ENCODE data around the gene MAGI2.

The MAGI2 gene

DNA sequence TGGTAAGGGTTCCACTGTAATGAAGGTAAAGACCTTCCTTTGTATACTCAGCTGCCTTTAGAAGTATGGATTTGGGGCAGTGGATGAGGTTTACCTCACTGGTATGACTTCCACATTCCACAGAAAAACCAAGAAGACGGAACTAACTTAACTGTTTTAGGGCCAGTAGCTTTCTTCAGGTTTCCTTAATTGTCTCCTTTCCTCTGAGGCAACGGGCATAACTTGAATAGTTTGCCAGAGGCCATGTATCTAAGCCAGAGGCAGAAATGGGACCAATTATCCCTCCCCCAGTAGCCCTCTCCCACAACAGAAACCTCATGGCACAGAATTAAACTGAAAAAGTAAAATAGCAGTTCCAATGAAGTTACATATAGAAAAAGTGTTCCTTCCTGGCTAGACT is 1373.2 kb downstream of the MAGI2 start:
- H3K4me3 ChIP-seq (ENCODE audit: low read depth, low read length) = no peak overlapping the region

DNA sequence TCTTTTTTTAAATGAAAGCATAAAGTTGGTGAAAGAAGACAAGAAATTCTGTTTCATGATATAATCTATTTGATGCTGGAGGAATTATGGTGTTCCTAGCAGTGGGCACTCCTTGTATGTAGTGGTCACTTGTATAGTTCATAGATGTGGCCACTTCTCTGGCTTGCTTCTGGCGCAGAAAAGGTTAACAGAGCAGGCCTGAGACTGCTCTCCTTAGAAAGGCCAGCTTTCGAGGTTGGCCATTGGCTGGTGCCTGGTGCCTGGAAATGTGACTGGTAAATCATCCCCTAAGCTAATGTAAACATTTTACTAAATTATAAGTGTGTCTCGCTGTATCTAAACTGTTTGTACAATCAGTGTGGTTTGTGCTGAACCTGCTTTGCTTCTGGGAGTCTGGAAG is 1378.8 kb downstream of the MAGI2 start:
- H3K4me3 ChIP-seq (ENCODE audit: low read depth, low read length) = no peak overlapping the region

DNA sequence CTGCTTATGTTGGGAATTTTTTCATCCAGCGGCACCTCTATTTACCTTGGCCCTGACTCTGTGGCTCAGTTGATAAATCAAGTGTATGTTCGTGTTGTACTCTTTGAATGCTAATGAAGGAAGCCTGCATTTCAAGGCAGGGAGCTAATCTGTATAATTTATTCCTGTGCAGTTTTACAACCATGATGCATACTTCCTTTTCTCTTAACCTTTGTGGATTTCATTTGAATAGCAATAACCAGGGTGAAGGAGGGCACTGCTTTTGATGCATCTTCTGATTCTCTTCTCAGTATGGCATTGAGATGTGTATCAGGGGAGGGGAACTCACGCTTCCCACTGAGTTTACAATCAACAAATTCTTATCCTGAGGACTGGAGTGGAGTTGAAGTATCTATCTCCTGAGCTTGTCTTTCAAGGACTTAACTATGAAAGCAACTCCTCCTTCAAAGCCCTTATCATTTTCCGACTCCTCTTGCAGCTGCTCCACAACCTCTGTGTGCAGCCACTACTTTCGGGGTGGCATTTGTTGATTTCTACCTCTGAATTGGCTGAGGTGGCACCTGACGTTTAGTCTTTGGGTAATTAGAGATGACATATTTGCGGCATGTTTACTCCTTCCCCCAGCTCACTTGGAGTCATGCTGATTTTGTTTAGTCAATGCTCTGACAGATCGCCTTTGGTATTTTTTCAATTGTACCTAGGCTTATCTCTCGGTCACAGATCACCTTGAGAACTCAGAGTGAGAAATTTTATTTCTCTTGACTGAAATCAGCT is 1379.7 kb downstream of the MAGI2 start:
- no peak overlapping the region for H3K4me3 ChIP-seq (ENCODE audit: low read depth, low read length)

DNA sequence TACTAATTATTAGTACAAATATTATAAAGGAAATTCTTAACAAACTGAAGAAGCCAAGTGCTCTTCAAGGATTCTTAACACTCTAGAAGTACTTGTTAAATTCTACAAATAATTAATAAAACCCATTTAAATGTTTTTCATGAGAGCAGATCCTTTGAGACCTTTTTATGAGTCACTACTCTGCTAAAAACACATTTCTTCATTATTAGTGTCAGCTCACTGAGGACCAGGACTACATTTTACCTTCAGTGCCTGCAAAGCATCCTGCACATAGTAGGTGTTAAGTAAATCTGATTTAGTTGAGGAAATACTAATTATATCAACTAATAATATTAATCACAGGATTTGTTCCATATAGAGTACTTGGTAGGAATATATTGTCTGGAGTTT is 1381.3 kb downstream of the MAGI2 start:
- H3K4me3 ChIP-seq (ENCODE audit: low read depth, low read length) = no peak overlapping the region

DNA sequence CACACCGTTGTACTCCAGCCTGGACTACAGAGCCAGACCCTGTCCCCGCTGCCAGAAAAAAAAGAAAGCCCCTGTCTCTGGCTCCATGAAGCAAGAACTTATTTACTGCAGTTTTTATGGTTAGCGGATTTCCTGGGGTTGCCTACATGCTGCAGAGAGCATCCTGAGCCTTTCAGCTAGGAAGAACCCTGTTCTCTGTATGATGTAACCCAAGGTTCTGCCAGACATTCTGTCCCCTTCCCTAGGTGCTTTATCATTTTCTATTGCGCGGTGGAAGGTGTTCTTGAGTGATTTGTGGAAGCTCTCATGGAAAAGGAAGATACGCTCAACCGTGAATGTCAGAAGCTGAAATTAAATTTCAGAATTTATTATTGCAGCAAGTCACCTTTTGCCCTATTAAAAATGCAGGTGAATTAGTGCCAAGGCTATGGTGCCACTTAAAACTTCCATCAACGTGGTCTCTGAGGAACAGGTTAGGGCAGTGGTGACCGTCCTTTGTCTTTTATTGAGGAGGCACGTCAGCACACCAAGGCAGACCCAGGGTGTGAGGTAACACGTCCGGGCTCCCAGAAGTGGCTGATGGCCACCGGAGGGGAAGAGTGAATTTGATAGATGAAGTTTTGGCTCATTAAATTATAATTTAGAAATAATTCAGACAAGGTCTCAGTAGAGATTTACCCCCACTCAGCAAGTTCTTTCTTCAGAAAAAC is 1381.8 kb downstream of the MAGI2 start:
- H3K4me3 ChIP-seq (ENCODE audit: low read depth, low read length) = no peak overlapping the region

DNA sequence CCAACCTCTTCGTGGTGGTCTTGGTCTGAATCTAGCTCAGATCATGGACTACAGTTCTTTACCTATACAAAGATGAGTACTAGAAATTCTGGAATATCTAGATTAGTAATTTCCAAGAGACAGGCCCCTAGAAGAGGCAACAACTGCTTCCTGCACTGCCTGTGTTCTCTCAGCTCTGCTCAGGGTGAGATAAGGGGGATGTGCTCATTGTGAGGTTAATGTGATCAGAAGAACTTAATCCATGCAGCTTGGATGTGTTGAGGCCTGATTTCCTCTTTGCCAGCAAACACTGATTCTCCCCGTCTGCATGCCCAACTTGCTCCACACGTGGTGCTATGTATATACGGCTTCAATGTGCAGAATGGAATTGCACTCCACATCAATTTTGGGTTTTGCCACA is 1386.9 kb downstream of the MAGI2 start:
- no peak overlapping the region for H3K4me3 ChIP-seq (ENCODE audit: low read depth, low read length)

DNA sequence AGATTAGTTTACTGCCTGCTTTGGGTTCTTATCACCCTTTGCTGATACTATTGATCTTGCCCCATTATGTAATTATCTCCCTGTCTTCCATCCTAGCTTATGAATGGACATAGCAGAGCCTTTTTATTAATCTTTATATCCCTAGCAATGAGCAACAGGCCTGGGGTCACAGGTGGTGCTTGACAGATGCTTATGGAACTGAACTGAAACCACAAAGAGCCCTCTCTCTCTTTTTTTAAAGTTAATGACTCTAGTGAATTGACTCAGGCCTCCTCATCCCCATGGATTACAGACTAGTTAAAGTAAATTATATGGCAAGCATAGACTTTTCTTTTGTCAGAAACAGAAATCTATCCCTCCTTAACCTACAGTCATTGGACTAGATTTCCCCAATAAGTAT is 1389.7 kb downstream of the MAGI2 start:
- H3K4me3 ChIP-seq (ENCODE audit: low read depth, low read length) = no peak overlapping the region

DNA sequence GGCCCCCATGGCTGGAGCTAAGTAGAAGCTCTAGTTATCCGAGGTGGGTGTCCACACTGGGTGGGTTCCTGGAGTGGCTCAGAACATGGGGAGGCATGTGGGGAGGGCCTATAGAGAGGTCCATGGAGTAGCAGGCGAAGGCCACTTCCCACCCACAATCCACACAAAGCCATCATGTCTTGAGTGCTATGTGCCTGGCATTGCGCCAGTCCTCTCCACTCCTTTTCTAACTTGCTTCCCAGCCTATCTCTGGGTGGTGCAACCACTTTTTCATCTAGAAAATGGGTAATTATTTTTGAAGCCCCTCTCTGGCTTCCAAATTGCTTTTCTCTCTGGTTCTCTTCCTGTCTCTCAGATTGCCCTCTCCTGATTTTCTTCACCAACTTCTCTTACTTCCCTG is 1391.3 kb downstream of the MAGI2 start:
- no peak overlapping the region for H3K4me3 ChIP-seq (ENCODE audit: low read depth, low read length)

DNA sequence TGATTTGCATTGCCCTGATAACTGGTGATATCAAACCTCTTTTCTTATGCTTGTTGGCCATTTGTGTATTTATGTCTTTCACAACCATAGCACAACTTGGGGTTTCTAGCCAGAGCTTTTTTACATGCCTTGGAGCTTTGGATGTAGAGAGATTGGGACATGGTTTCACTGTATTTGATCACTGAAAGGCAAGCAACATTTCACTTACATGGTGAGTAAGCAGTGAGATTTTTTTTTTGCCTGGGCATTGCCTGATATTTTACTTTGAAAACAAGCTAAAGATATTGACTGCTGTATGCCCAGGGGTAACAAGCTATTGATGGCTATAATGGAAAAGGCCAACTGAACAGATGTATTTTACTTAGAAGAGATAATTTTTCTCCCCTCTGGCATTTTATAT is 1395.9 kb downstream of the MAGI2 start:
- no peak overlapping the region for H3K4me3 ChIP-seq (ENCODE audit: low read depth, low read length)

DNA sequence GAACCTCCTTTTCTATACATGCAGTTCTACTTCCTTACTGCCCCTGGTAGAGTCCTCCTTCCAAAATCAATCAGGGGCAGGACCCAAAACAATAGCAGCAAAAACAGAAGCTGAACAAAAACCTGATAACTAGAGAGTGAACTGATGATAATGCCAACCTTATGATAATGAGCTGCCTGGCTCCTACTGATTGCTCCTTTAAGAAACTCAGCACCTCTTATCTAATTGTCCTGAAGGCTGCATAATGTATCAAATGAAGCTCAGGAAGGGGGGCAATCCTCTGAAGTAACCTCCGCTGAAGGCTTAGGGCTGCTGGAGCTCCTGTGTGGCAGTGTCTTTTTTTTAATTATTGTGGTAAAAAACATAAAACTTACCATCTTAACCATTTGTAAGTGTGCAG is 1397.9 kb downstream of the MAGI2 start:
- H3K4me3 ChIP-seq (ENCODE audit: low read depth, low read length) = no peak overlapping the region

DNA sequence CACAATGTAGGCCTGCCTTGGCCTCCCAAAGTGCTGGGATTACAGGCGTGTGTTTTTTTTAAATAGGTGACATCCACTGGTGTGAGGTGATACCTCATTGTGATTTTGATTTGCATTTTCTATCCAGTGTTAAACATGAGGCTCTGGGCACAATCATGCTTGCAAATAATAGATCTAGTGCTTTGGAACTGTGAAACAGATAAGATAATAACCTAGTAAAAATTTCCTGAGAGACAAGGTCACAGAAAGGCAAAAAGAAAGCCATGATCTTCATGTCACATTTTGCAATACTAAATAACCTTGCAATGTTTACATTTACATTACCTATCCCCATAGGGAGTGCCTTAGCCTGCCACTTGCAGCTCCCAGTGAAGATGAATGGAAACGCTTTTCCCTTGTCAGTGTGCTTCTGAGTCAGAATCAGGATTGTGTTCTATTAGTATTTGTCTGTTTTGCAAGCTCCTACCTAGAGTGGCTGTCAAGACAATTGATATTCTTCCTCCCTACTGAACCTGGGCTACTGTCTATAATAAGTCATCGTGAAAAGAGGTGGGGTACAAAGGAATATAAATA is 1398.4 kb downstream of the MAGI2 start:
- no peak overlapping the region for H3K4me3 ChIP-seq (ENCODE audit: low read depth, low read length)

DNA sequence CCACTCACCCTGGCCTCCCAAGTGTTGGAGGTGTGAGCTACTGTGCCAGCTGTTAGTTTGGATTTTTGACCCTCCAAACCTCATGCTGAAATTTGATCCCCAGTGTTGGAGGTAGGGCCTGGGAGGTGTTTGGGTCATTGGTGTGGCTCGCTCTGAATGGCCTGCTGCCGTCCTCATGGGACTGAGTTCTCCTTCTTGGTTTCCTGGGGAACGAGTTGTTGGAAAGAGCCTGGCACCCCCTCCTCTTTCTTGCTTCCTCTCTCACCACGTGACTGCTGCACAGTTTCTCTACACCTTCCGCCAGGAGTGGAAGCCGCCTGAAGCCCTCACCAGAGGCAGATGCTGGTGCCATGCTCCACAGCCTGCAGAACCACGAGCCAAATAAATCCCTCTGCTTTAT is 1401.4 kb downstream of the MAGI2 start:
- no peak overlapping the region for H3K4me3 ChIP-seq (ENCODE audit: low read depth, low read length)

DNA sequence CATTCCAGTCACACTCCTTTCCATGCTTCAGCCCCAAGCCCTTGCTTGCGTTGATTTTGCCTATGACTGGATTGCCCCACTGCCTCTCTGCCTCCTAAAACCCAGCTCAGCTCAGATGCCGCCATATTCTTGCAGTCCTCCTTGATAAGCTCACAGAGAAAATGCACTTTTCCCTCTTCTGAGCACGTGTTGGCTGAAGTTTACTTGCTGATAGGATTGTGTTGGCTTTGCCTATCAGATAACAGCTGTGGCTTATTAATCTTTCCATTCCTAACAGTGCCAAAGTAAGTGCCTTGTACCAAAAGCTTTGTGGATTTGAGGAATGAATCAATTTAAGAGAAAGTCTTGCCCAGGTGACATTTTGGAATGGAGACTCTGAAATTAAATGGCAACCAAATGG is 1405.7 kb downstream of the MAGI2 start:
- H3K4me3 ChIP-seq (ENCODE audit: low read depth, low read length) = no peak overlapping the region

DNA sequence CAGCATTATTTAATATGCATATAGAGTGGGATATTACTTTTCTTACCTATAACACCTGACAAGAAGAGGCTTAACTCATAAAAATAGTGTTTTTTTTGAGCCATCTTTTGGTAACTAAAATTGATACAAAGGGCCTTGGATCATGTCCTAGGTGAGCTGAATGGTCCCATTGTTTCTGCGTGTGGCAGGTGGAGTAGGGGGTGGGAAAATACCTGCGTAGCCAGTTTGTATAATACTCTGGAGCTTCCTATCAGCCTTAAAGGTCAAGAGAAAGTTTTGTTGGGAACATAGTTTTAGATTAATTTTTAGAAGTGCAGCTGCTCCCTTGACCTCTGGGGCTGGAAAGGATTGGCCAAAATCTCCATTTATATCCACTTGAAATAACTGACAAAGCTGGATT is 1410.3 kb downstream of the MAGI2 start:
- no peak overlapping the region for H3K4me3 ChIP-seq (ENCODE audit: low read depth, low read length)

DNA sequence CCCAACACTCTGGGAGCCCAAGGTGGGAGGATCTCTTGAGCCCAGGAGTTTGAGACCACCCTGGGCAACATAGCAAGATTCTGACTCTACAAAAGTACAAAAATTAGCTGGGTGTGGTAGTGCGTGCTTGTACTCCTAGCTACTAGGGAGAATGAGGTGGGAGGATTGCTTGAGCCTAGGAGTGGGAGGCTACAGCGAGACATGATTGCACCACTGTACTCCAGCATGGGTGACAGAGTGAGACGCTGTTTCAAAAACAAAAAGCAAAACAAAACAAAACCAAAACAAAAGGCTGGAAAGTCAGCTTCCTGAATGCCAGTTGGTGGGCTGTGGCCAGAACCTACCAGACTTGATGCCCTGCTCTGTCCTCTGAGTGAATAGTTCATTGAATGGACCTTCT is 1412.0 kb downstream of the MAGI2 start:
- H3K4me3 ChIP-seq (ENCODE audit: low read depth, low read length) = no peak overlapping the region

DNA sequence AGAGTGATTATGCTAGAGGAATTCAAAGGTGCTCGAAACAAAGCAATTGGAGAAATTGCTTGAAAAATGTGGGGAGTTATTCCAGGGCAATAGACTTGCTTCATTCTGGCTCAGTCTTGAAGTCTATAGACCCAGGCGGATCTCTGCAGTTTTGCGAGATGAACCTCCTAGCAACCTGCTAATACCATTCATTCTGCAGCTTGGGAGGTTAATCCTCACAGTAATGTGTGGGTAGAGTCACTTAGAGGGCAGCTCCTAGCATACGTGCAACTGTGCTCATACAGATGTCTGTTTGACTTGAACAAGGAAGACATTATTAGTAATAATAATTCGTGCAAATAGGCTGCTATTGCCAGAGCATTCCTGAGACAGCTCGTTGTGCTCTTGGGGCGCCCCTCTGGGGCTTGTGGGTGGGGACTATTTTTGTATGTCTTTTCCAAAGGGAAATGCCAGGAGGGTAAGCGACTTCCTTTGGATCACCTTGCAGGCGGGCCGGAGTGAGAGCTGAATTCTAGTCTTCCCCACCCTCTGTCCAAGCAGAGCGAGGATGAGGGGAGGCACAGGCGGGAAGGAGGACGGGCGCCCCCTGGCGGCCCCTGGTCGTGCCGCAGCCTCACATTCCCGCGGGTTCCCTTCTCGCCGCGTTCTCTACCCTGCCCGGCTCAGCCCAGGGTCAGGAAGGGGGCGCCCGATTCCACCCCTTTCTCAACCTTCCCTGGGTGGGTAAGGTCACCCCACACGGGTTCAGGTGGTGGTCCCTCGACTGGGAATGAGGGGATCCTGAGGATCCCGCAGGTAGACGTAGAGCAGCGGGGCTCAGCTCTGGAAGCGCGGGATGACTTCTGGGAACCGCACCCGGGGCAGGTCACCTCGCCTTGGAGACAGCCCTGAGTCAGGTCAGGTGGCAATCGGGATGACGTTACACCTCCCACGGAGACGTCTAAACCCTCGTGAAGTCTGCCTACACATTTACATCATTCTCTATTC is 1413.4 kb downstream of the MAGI2 start:
- no peak overlapping the region for H3K4me3 ChIP-seq (ENCODE audit: low read depth, low read length)

DNA sequence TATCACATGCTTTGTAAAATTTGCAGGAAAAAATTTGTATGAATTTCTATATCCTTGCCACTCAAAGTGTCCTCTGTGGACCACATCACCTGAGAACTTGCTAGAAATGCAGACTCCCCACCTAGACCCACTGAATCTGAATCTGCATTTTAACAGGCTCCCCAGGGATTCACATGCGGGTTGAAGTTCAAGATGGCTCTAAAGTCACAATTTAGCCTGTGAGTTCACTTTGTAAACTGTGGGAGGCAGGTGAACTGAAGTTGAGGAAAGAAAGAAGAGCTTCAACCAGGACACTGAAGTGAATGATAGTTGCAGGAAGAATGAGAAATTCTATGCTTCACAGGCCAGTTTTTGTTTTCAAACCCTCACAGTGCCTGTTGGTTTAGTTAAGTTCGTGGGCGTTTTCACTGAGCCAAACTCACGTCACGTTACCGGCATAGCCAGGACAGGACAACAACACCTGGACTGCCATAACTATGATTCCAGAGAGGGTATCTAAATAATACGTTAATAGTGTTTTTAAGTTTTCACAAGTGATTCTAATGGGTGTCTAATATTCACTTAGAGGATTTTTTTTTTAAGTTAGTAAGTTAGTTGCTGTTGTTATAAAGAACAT is 1414.9 kb downstream of the MAGI2 start:
- no peak overlapping the region for H3K4me3 ChIP-seq (ENCODE audit: low read depth, low read length)

DNA sequence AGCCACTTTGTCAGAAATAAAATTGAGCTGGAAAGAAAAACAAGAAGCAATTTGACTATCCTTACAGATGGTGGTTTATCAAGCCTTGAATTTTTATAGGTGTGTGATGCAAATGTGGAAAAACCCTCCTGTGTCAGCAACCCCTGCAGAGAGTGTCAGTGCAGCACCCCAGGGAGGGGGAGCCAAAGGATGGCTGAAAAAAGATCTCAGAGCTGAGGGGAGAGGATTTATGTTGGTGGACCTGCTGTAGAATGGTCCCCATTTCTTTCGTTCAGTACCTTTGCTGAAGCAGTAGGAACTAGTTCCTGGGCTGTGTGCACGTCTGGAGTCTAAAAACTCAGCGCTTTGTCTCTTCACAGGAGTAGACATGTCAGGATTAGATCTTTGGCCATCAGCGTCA is 1415.9 kb downstream of the MAGI2 start:
- H3K4me3 ChIP-seq (ENCODE audit: low read depth, low read length) = no peak overlapping the region

DNA sequence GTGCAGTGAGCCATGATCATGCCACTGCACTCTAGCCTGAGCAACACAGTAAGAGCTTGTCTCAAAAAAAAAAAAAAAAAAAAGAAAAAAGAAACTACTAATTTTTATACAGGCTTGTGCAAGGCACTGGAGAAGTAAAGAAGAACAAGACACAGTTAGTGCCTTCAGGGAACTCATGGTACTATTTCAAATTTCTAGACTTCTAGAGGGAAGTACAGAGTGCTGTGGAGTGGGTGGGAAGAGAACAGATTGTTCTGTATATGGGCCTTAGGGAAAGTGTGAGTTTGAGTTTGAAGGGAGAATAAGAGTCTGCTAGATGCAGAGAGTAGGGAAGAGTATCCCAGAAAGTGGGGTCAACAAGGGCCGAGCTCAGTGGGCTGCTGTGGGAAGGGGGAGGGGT is 1420.1 kb downstream of the MAGI2 start:
- H3K4me3 ChIP-seq (ENCODE audit: low read depth, low read length) = no peak overlapping the region

DNA sequence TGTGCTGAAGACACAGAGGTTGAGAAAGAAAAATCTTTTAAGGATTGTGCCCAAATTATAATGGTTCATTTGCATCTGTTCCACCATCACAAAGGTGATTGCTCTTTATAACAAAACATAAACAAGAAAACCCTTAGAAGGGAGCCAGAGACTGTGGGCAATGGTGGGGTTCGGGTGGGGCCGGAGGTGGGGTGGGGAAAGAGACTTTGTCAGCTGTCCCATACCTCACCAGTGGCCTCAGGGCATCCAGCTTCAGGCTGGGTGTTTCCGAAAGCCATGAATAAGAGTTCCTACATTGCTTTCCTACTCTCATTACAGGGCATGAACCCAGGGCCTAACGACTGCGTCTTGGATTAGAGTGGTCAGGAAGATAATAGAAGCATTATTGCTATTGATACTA is 1427.0 kb downstream of the MAGI2 start:
- no peak overlapping the region for H3K4me3 ChIP-seq (ENCODE audit: low read depth, low read length)

DNA sequence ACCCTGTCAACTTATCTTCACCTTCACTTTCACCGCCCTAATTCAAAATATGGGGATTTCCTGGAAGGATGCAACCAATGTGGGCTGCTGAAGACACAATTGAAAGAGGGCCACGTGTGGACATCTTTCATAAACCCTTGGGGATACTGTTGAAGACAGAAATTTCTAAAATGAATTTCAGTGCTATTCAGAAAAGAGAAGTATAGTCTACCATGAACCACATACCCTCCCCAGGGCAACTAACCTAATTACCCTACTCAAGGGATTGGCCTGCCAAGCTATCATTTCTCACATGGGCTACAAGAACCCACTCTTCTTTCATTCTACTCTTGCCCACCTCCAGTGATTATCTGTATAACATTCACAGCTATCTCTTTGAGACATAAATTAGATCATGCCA is 1428.9 kb downstream of the MAGI2 start:
- H3K4me3 ChIP-seq (ENCODE audit: low read depth, low read length) = no peak overlapping the region
